ENCODE measurements around the gene ATF6.

GRCh38 chr1:161787355-161787754 lies 21.2 kb downstream of the ATF6 start:
- TF ChIP-seq POLR2A (IDR thresholded peaks at IDR 0.05; ENCODE audit: extremely low read depth, insufficient read length) (no peak), MYC (IDR thresholded peaks at IDR 0.05; ENCODE audit: low read depth, low read length) (no peak)
- TF ChIP-seq, protein P1, sequence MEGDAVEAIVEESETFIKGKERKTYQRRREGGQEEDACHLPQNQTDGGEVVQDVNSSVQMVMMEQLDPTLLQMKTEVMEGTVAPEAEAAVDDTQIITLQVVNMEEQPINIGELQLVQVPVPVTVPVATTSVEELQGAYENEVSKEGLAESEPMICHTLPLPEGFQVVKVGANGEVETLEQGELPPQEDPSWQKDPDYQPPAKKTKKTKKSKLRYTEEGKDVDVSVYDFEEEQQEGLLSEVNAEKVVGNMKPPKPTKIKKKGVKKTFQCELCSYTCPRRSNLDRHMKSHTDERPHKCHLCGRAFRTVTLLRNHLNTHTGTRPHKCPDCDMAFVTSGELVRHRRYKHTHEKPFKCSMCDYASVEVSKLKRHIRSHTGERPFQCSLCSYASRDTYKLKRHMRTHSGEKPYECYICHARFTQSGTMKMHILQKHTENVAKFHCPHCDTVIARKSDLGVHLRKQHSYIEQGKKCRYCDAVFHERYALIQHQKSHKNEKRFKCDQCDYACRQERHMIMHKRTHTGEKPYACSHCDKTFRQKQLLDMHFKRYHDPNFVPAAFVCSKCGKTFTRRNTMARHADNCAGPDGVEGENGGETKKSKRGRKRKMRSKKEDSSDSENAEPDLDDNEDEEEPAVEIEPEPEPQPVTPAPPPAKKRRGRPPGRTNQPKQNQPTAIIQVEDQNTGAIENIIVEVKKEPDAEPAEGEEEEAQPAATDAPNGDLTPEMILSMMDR (IDR thresholded peaks at IDR 0.05; ENCODE audit: low read depth, low read length): no peak
- TF ChIP-seq, protein P2, sequence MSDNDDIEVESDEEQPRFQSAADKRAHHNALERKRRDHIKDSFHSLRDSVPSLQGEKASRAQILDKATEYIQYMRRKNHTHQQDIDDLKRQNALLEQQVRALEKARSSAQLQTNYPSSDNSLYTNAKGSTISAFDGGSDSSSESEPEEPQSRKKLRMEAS (IDR thresholded peaks at IDR 0.05; ENCODE audit: low read depth, low read length): no peak

Measured in NB4 (cell line).